Measurements from ENCODE around the gene CERS4. TPM values are rescaled to one million over a fixed set of nuclear protein-coding genes. Genes with fewer than 3 reads are reported as not detected.

Gene CERS4
- total RNA-seq, 1 experiment from 2014 or later = 4.8 TPM

DNA sequence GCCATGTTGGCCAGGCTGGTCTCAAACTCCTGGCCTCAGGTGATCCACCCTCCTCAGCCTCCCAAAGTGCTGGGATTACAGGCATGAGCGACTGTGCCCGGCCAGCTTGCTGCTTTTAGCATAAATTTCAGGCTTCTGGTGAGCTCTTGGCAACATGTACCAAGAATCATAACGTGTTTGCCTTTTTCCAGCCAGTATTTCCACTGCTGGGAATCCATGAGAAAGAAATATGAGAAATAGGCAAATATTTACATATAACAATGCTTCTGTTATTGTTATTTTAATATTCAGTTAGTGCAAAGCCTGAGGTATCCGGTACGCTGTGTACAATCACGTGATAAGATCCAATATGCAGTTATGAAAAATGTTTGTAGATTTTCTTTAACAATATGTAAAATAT, 29.2 kb upstream of the CERS4 start:
- BruUV-seq (replicated peaks) = no TSS peak
- ChIA-PET POLR2A (ENCODE audit: low non-redundant PET) (interaction anchor here (0.7 kb wide), 1 partner anchor 59 kb away, joined by 4 read pairs; no protein-coding TSS in a partner anchor), CTCF (no interaction called here)
- H3K27me3 ChIP-seq (replicated peaks; ENCODE audit: insufficient read depth, low read depth, low read length, poor library complexity) = no peaks in the 10 kb centered on the region
- TF ChIP-seq EZH2 (IDR thresholded peaks at IDR 0.05; ENCODE audit: borderline replicate concordance, low read depth, low read length, poor library complexity, severe bottlenecking) = no peak
- TF ChIP-seq, protein P1, sequence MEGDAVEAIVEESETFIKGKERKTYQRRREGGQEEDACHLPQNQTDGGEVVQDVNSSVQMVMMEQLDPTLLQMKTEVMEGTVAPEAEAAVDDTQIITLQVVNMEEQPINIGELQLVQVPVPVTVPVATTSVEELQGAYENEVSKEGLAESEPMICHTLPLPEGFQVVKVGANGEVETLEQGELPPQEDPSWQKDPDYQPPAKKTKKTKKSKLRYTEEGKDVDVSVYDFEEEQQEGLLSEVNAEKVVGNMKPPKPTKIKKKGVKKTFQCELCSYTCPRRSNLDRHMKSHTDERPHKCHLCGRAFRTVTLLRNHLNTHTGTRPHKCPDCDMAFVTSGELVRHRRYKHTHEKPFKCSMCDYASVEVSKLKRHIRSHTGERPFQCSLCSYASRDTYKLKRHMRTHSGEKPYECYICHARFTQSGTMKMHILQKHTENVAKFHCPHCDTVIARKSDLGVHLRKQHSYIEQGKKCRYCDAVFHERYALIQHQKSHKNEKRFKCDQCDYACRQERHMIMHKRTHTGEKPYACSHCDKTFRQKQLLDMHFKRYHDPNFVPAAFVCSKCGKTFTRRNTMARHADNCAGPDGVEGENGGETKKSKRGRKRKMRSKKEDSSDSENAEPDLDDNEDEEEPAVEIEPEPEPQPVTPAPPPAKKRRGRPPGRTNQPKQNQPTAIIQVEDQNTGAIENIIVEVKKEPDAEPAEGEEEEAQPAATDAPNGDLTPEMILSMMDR (conservative IDR thresholded peaks at IDR 0.05; ENCODE audit: low read depth, low read length) = no peak
- no peak overlapping the region for H3K4me3 ChIP-seq (ENCODE audit: low read depth, low read length, poor library complexity, severe bottlenecking)
- H3K4me1 ChIP-seq (ENCODE audit: insufficient read depth, low read length, poor library complexity, severe bottlenecking) = no peaks in the 10 kb centered on the region
- H3K36me3 ChIP-seq (ENCODE audit: insufficient read depth, low read length, poor library complexity, severe bottlenecking) = no peaks in the 10 kb centered on the region
- intact Hi-C loops (cut with micrococcal nuclease; ENCODE audit: unreplicated experiment) = no loop called here
- no peak for DNase-seq (ENCODE audit: low spot score)
- H3K27ac ChIP-seq (ENCODE audit: low read depth, low read length, poor library complexity, severe bottlenecking) = no peak overlapping the region
- H3K9me3 ChIP-seq (ENCODE audit: low read depth, low read length, poor library complexity, severe bottlenecking) = no peaks in the 10 kb centered on the region

GRCh38 chr19:8184274-8184673, 24.9 kb upstream of the CERS4 start:
- no peak overlapping the region for H3K4me3 ChIP-seq (ENCODE audit: low read depth, low read length, poor library complexity, severe bottlenecking)
- no peaks in the 10 kb centered on the region for H3K27me3 ChIP-seq (replicated peaks; ENCODE audit: insufficient read depth, low read depth, low read length, poor library complexity)
- H3K36me3 ChIP-seq (ENCODE audit: insufficient read depth, low read length, poor library complexity, severe bottlenecking) = no peaks in the 10 kb centered on the region
- H3K27ac ChIP-seq (ENCODE audit: low read depth, low read length, poor library complexity, severe bottlenecking) = no peak overlapping the region
- intact Hi-C loops (cut with micrococcal nuclease; ENCODE audit: unreplicated experiment) = no loop called here
- DNase-seq (ENCODE audit: low spot score) = no peak
- no peak for TF ChIP-seq EZH2 (IDR thresholded peaks at IDR 0.05; ENCODE audit: borderline replicate concordance, low read depth, low read length, poor library complexity, severe bottlenecking)
- TF ChIP-seq, protein P1 (conservative IDR thresholded peaks at IDR 0.05; ENCODE audit: low read depth, low read length) = no peak
- BruUV-seq (replicated peaks) = no TSS peak
- no peaks in the 10 kb centered on the region for H3K4me1 ChIP-seq (ENCODE audit: insufficient read depth, low read length, poor library complexity, severe bottlenecking)
- H3K9me3 ChIP-seq (ENCODE audit: low read depth, low read length, poor library complexity, severe bottlenecking) = no peaks in the 10 kb centered on the region
- CTCF ChIA-PET = no interaction called here
- POLR2A ChIA-PET (ENCODE audit: low non-redundant PET) = no interaction called here

DNA sequence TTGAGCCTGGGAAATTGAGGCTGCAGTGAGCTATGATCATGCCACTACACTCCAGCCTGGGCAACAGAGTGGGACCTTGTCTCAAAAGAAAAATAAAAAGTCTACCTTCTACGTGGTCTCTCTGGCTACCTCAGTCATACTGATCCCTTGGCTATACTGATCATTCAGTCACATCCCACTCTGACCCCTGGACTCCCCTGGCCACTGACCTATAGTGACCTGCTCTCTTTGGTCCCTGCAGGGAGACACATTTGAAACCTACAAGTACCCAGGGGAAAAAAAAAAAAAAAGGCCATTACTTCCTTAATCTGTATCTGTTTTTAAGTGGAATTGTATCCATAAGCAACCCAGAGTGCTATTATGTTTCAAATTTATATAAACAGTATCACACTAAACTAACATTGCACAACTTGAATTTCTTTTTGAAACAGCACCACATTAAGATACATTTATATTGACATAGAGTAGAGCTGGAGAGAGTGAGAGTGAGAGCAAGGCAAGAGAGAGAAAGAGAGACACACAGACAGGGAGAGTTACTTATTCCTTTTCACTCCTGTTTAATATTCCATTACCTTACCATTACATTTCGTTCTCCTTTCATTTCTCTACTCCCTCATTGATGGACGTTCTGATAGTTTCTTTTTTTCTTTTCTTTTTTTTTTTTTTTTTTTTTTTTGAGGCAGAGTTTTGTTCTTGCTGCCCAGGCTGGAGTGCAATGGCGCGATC, 23.7 kb upstream of the CERS4 start:
- H3K36me3 ChIP-seq (ENCODE audit: insufficient read depth, low read length, poor library complexity, severe bottlenecking) = no peaks in the 10 kb centered on the region
- no peaks in the 10 kb centered on the region for H3K27me3 ChIP-seq (replicated peaks; ENCODE audit: insufficient read depth, low read depth, low read length, poor library complexity)
- TF ChIP-seq, protein P1 (conservative IDR thresholded peaks at IDR 0.05; ENCODE audit: low read depth, low read length) = no peak
- no peak for TF ChIP-seq EZH2 (IDR thresholded peaks at IDR 0.05; ENCODE audit: borderline replicate concordance, low read depth, low read length, poor library complexity, severe bottlenecking)
- H3K4me1 ChIP-seq (ENCODE audit: insufficient read depth, low read length, poor library complexity, severe bottlenecking) = no peaks in the 10 kb centered on the region
- POLR2A ChIA-PET (ENCODE audit: low non-redundant PET) = no interaction called here
- intact Hi-C loops (cut with micrococcal nuclease; ENCODE audit: unreplicated experiment) = no loop called here
- H3K9me3 ChIP-seq (ENCODE audit: low read depth, low read length, poor library complexity, severe bottlenecking) = no peaks in the 10 kb centered on the region
- DNase-seq (ENCODE audit: low spot score) = no peak
- H3K4me3 ChIP-seq (ENCODE audit: low read depth, low read length, poor library complexity, severe bottlenecking) = no peak overlapping the region
- CTCF ChIA-PET = no interaction called here
- no peak overlapping the region for H3K27ac ChIP-seq (ENCODE audit: low read depth, low read length, poor library complexity, severe bottlenecking)
- no TSS peak for BruUV-seq (replicated peaks)

All from A673 (cell line).